ENCODE data around the gene HBE1.
"Not testable (repeated sequence)": the region's sequence is repeated elsewhere in the genome, so short reads cannot be mapped to it uniquely, and the experiment has no call there.

Gene HBE1

DNA sequence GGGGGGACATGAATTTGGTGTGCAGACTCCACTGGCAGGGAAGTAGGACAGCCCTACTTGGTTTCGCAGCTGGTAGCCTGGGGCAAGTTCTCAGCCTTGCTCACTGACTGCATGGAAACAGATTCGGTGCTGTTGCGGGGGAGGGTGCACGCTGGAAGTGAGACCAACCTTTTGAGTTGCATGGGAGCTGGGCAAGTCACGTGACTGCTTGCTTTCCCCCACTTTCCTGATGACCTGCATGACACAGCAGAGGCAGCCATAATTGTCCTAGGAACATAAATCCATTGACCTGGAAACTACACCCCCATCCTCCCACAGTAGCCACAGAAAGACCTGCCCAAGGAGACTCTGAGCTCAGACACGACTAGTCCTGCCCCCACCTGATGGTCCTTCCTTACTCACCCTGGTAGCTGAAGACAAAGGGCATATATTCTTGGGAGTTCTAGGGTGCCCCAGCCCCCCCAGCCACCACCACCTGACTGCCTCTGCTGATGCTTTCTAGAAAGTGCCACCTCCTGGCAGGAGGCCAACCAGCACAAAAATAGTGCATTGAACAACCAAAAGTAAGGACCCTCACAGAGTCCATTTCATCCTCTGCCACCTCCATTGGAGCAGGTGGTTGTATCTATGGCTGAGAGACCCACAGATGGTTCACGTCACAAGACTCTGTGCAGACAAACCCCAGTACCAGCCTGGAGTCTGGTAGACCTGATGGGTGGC lies 11.0 kb downstream of the HBE1 start:
- no peak for ATAC-seq
- TF ChIP-seq TCF4 (CRISPR knock-in tag; IDR thresholded peaks at IDR 0.05; ENCODE audit: borderline replicate concordance): no peak
- no peak for TF ChIP-seq TOX (CRISPR knock-in tag; IDR thresholded peaks at IDR 0.05; ENCODE audit: borderline replicate concordance)
- TF ChIP-seq GLIS3 (CRISPR knock-in tag; IDR thresholded peaks at IDR 0.05): no peak
- no peak for TF ChIP-seq ZNF8 (CRISPR knock-in tag; IDR thresholded peaks at IDR 0.05)
- TF ChIP-seq, protein P1, sequence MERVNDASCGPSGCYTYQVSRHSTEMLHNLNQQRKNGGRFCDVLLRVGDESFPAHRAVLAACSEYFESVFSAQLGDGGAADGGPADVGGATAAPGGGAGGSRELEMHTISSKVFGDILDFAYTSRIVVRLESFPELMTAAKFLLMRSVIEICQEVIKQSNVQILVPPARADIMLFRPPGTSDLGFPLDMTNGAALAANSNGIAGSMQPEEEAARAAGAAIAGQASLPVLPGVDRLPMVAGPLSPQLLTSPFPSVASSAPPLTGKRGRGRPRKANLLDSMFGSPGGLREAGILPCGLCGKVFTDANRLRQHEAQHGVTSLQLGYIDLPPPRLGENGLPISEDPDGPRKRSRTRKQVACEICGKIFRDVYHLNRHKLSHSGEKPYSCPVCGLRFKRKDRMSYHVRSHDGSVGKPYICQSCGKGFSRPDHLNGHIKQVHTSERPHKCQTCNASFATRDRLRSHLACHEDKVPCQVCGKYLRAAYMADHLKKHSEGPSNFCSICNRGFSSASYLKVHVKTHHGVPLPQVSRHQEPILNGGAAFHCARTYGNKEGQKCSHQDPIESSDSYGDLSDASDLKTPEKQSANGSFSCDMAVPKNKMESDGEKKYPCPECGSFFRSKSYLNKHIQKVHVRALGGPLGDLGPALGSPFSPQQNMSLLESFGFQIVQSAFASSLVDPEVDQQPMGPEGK (CRISPR knock-in tag; IDR thresholded peaks at IDR 0.05; ENCODE audit: borderline replicate concordance): no peak
- TF ChIP-seq, protein P2, sequence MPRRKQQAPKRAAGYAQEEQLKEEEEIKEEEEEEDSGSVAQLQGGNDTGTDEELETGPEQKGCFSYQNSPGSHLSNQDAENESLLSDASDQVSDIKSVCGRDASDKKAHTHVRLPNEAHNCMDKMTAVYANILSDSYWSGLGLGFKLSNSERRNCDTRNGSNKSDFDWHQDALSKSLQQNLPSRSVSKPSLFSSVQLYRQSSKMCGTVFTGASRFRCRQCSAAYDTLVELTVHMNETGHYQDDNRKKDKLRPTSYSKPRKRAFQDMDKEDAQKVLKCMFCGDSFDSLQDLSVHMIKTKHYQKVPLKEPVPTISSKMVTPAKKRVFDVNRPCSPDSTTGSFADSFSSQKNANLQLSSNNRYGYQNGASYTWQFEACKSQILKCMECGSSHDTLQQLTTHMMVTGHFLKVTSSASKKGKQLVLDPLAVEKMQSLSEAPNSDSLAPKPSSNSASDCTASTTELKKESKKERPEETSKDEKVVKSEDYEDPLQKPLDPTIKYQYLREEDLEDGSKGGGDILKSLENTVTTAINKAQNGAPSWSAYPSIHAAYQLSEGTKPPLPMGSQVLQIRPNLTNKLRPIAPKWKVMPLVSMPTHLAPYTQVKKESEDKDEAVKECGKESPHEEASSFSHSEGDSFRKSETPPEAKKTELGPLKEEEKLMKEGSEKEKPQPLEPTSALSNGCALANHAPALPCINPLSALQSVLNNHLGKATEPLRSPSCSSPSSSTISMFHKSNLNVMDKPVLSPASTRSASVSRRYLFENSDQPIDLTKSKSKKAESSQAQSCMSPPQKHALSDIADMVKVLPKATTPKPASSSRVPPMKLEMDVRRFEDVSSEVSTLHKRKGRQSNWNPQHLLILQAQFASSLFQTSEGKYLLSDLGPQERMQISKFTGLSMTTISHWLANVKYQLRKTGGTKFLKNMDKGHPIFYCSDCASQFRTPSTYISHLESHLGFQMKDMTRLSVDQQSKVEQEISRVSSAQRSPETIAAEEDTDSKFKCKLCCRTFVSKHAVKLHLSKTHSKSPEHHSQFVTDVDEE (CRISPR knock-in tag; IDR thresholded peaks at IDR 0.05): no peak
- TF ChIP-seq ARNTL (CRISPR knock-in tag; IDR thresholded peaks at IDR 0.05; ENCODE audit: borderline replicate concordance, low read depth): no peak
- TF ChIP-seq, protein P3, sequence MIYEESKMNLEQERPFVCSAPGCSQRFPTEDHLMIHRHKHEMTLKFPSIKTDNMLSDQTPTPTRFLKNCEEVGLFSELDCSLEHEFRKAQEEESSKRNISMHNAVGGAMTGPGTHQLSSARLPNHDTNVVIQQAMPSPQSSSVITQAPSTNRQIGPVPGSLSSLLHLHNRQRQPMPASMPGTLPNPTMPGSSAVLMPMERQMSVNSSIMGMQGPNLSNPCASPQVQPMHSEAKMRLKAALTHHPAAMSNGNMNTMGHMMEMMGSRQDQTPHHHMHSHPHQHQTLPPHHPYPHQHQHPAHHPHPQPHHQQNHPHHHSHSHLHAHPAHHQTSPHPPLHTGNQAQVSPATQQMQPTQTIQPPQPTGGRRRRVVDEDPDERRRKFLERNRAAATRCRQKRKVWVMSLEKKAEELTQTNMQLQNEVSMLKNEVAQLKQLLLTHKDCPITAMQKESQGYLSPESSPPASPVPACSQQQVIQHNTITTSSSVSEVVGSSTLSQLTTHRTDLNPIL (CRISPR knock-in tag; IDR thresholded peaks at IDR 0.05; ENCODE audit: low read depth): no peak
- TF ChIP-seq, protein P4, sequence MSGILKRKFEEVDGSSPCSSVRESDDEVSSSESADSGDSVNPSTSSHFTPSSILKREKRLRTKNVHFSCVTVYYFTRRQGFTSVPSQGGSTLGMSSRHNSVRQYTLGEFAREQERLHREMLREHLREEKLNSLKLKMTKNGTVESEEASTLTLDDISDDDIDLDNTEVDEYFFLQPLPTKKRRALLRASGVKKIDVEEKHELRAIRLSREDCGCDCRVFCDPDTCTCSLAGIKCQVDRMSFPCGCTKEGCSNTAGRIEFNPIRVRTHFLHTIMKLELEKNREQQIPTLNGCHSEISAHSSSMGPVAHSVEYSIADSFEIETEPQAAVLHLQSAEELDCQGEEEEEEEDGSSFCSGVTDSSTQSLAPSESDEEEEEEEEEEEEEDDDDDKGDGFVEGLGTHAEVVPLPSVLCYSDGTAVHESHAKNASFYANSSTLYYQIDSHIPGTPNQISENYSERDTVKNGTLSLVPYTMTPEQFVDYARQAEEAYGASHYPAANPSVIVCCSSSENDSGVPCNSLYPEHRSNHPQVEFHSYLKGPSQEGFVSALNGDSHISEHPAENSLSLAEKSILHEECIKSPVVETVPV (CRISPR knock-in tag; IDR thresholded peaks at IDR 0.05): no peak
- TF ChIP-seq SNAI2 (CRISPR knock-in tag; IDR thresholded peaks at IDR 0.05): no peak
- no peak for TF ChIP-seq ZFP3 (CRISPR knock-in tag; IDR thresholded peaks at IDR 0.05)

DNA sequence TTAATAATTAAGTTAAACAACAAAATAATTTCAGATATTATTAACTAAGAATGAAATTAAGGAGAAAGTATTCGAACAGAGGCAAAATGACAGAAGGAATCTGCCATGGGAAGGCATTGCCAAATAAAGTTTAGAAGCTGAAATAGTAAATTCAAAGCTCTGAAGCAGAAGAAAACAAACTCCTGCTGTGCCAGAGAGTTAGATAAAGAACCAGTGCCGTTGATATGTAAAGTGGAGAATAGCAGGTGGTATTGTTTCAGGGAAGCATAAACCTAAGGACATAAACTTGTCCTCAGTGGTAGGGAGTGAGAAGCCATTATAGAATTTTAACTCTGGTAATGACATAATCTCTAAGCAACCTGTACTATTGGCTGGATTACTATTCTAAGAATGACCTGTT lies 12.4 kb downstream of the HBE1 start:
- no peak for ATAC-seq
- TF ChIP-seq ZFP30 (CRISPR knock-in tag; IDR thresholded peaks at IDR 0.05) (no peak), RARB (CRISPR knock-in tag; IDR thresholded peaks at IDR 0.05) (no peak)
- TF ChIP-seq, protein P3 (CRISPR knock-in tag; IDR thresholded peaks at IDR 0.05; ENCODE audit: low read depth): no peak
- TF ChIP-seq, protein P4 (CRISPR knock-in tag; IDR thresholded peaks at IDR 0.05): no peak

DNA sequence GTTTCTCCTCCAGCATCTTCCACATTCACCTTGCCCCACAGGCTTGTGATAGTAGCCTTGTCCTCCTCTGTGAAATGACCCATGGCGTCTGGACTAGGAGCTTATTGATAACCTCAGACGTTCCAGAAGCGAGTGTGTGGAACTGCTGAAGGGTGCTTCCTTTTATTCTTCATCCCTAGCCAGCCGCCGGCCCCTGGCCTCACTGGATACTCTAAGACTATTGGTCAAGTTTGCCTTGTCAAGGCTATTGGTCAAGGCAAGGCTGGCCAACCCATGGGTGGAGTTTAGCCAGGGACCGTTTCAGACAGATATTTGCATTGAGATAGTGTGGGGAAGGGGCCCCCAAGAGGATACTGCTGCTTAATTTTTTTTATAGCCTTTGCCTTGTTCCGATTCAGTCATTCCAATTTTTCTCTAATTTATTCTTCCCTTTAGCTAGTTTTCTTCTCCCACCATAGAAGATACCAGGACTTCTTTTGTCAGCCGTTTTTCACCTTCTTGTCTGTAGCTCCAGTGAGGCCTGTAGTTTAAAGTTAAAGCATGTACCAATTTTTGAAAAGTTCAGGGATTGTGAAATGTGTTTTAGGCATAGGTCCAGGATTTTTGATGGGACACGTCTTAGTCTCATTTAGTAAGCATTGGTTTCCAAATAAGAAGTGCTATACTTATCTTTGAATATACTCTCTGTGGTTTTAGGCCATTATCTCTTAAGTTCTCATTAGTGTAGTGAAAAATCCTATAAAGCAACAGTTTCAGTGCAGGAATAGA lies 14.9 kb downstream of the HBE1 start, which contains the start of gene HBG2:
Gene HBG2, minus strand, starts transcription at position 136 of the 768 bp plus-strand sequence. Its CDS starts 53 bp downstream, at position 83.
- ATAC-seq: not testable (repeated sequence)

DNA sequence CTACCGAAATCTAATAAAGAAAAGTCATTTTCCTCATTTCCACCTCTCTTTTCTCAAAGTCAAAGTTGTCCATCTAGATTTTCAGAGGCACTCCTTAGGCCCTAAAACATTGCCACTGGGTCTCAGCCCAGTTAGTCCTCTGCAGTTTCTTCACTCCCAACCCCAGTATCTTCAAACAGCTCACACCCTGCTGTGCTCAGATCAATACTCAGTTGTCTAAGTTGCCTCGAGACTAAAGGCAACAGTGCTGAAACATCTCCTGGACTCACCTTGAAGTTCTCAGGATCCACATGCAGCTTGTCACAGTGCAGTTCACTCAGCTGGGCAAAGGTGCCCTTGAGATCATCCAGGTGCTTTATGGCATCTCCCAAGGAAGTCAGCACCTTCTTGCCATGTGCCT lies 15.7 kb downstream of the HBE1 start:
- not testable (repeated sequence) for ATAC-seq

DNA sequence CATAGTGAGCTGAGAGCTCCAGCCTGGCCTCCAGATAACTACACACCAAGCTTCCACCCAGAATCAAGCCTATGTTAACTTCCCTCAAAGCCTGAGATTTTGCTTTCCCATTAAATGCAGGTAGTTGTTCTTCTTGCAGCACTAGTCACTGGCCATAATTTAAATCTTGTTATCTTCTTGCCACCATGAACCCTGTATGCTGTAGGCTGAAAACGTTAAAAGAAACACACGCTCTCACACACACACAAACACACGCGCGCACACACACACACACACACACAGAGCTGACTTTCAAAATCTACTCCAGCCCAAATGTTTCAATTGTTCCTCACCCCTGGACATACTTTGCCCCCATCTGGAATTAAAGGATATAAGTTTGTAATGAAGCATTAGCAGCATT lies 16.3 kb downstream of the HBE1 start:
- not testable (repeated sequence) for ATAC-seq

Measured in SK-N-SH treated with all-trans-retinoic acid at 6 μM for 48 hours (cell line).